Uterus (tissue), 2 donors: ENCODE data around the gene ABLIM2.

ENCODE experiments used
- POLR2A ChIP-seq, 2 donors: fragments of 450-650 bp; IDR thresholded peaks; one replicate each; pipeline ENCODE4 v1.6.1; 2016; ENCODE audit warnings: antibody characterized with exemption in 2 of 2, mild to moderate bottlenecking in 1 of 2, moderate library complexity in 1 of 2
- TF ChIP-seq, protein P1 (sequence below), 4 experiments: fragments of 200-600 bp in 2 of 4; fragments of 450-650 bp in 2 of 4; sonication (generic) in 2 of 4; IDR thresholded peaks; one replicate each; pipeline ENCODE4 v1.5.1; 2016 to 2019; ENCODE audit warnings: antibody characterized with exemption in 4 of 4, mild to moderate bottlenecking in 2 of 4, moderate library complexity in 1 of 4

DNA sequence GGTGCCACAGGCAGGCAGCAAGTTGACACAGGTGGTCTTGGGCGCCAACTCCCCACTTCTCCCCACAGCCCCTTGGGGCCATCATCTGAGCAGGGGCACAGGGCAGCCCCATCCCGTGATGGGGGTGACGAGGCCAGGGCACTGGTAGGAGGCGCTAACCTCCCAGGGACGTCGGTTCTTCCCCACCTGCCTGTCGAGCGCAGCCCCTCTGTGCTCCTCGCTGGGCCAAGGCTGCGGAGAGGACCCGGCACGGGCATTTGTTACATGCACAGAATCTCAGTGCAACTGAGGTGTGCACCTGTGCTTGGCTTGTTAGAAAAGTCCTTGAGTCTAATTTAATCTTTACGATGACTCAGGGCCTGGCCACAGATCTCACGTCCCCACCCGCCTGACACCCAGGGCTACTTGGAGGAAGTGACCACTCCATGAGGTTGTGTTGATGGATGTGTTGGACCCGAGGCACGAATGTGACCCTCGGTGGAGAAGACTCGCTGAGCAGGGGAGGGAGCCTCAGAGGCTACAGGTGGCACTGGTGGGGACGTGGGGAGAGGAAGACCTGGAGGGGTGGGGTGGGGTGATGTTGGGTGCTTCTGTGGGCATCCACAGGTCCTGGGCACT, 37.3 kb upstream of the ABLIM2 start:
- no peak for TF ChIP-seq POLR2A (IDR thresholded peaks at IDR 0.05)
- TF ChIP-seq, protein P1, sequence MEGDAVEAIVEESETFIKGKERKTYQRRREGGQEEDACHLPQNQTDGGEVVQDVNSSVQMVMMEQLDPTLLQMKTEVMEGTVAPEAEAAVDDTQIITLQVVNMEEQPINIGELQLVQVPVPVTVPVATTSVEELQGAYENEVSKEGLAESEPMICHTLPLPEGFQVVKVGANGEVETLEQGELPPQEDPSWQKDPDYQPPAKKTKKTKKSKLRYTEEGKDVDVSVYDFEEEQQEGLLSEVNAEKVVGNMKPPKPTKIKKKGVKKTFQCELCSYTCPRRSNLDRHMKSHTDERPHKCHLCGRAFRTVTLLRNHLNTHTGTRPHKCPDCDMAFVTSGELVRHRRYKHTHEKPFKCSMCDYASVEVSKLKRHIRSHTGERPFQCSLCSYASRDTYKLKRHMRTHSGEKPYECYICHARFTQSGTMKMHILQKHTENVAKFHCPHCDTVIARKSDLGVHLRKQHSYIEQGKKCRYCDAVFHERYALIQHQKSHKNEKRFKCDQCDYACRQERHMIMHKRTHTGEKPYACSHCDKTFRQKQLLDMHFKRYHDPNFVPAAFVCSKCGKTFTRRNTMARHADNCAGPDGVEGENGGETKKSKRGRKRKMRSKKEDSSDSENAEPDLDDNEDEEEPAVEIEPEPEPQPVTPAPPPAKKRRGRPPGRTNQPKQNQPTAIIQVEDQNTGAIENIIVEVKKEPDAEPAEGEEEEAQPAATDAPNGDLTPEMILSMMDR (IDR thresholded peaks at IDR 0.05): no peak
